DND-41 (cell line): ENCODE results near the gene DHRS9.

Experiments
- EZH2 ChIP-seq: IDR thresholded peaks from 3 replicates; pipeline ENCODE4 v1.6.1; 2012; ENCODE audit warnings: borderline replicate concordance, low read depth, mild to moderate bottlenecking, moderate library complexity, low read length, inconsistent platforms; ENCODE audit not compliant: severe bottlenecking
- TF ChIP-seq, protein P1 (sequence below): IDR thresholded peaks from 2 replicates; pipeline ENCODE4 v1.5.1; 2012; ENCODE audit warnings: borderline replicate concordance, low read length, moderate library complexity, mild to moderate bottlenecking; ENCODE audit not compliant: poor library complexity, severe bottlenecking; ENCODE audit errors: extremely low read depth

DNA sequence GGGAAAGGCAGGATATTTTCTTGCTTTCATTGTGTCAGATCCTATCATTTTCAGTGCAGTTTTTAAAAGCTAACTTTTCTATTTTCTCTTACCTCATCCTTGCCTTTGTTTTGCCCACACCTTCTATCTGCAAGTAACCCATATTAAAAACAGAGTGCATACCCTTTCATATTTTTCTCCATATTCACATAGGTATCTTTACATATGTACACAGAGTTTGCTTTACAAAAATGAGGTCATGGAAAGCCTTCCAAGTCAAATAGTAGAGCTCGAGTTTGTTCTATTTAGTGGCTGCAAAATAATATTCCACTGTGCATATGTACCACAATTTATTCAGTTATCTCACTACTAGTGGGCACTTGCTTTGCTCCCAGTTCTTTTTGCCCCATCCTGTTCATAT is 3.9 kb upstream of the DHRS9 start:
- TF ChIP-seq, protein P1, sequence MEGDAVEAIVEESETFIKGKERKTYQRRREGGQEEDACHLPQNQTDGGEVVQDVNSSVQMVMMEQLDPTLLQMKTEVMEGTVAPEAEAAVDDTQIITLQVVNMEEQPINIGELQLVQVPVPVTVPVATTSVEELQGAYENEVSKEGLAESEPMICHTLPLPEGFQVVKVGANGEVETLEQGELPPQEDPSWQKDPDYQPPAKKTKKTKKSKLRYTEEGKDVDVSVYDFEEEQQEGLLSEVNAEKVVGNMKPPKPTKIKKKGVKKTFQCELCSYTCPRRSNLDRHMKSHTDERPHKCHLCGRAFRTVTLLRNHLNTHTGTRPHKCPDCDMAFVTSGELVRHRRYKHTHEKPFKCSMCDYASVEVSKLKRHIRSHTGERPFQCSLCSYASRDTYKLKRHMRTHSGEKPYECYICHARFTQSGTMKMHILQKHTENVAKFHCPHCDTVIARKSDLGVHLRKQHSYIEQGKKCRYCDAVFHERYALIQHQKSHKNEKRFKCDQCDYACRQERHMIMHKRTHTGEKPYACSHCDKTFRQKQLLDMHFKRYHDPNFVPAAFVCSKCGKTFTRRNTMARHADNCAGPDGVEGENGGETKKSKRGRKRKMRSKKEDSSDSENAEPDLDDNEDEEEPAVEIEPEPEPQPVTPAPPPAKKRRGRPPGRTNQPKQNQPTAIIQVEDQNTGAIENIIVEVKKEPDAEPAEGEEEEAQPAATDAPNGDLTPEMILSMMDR = no peak
- no peak for TF ChIP-seq EZH2
